H9 (cell line): ENCODE results near the gene TYK2. TPM values are rescaled to one million over a fixed set of nuclear protein-coding genes. Genes with fewer than 3 reads are reported as not detected.

ENCODE experiments used
- DNase-seq: peaks from one replicate; pipeline ENCODE4 v3.0.0-alpha.2; 2017
- H2AFZ ChIP-seq: one replicate; pipeline ENCODE4 v1.6.1; 2013; ENCODE audit warnings: mild to moderate bottlenecking, low read length, control low read depth, moderate library complexity
- H2AK5ac ChIP-seq: 2 replicates; pipeline ENCODE4 v1.6.1; 2013; ENCODE audit warnings: low read length, control low read depth, mixed read lengths; ENCODE audit not compliant: insufficient read length
- H2BK120ac ChIP-seq: one replicate; pipeline ENCODE4 v1.6.1; 2013; ENCODE audit warnings: low read depth, mild to moderate bottlenecking, low read length, control low read depth, inconsistent platforms; ENCODE audit not compliant: poor library complexity, severe bottlenecking
- H2BK12ac ChIP-seq: 2 replicates; pipeline ENCODE4 v1.6.1; 2013; ENCODE audit warnings: low read length, control low read depth, mixed read lengths, low read depth; ENCODE audit not compliant: insufficient read length
- H2BK15ac ChIP-seq: 2 replicates; pipeline ENCODE4 v1.6.1; 2013; ENCODE audit warnings: low read depth, low read length, control low read depth
- H2BK20ac ChIP-seq: one replicate; pipeline ENCODE4 v1.6.1; 2013; ENCODE audit warnings: low read depth, mild to moderate bottlenecking, low read length, control low read depth, inconsistent platforms; ENCODE audit not compliant: poor library complexity, severe bottlenecking
- H2BK5ac ChIP-seq: 2 replicates; pipeline ENCODE4 v1.6.1; 2013; ENCODE audit warnings: low read length, control low read depth, mixed read lengths; ENCODE audit not compliant: insufficient read length
- H3K14ac ChIP-seq: 2 replicates; pipeline ENCODE4 v1.6.1; 2013; ENCODE audit warnings: low read length, control low read depth; ENCODE audit not compliant: insufficient read depth
- H3K18ac ChIP-seq: 2 replicates; pipeline ENCODE4 v1.6.1; 2013; ENCODE audit warnings: low read depth, mild to moderate bottlenecking, mixed read lengths, low read length, control low read depth; ENCODE audit not compliant: insufficient read length
- H3K23ac ChIP-seq: 2 replicates; pipeline ENCODE4 v1.6.1; 2013; ENCODE audit warnings: low read length, control low read depth, mixed read lengths, low read depth; ENCODE audit not compliant: insufficient read length
- H3K23me2 ChIP-seq: 2 replicates; pipeline ENCODE4 v1.6.1; 2013; ENCODE audit warnings: low read depth, mild to moderate bottlenecking, mixed read lengths, low read length, control low read depth; ENCODE audit not compliant: insufficient read length, poor library complexity, severe bottlenecking
- H3K27ac ChIP-seq: 2 replicates; pipeline ENCODE4 v1.5.1; 2013; ENCODE audit warnings: low read length, control low read depth, mixed read lengths, low read depth; ENCODE audit not compliant: insufficient read length
- H3K27me3 ChIP-seq: 2 replicates; pipeline ENCODE4 v1.6.1; 2013; ENCODE audit warnings: low read length, control low read depth, inconsistent platforms; ENCODE audit not compliant: insufficient read depth
- H3K4ac ChIP-seq: 2 replicates; pipeline ENCODE4 v1.6.1; 2013; ENCODE audit warnings: low read depth, mild to moderate bottlenecking, control low read depth, inconsistent platforms, low read length, moderate library complexity
- H3K4me1 ChIP-seq: 2 replicates; pipeline ENCODE4 v1.6.1; 2013; ENCODE audit warnings: low read length, control low read depth, inconsistent platforms; ENCODE audit not compliant: insufficient read depth
- H3K4me2 ChIP-seq: 2 replicates; pipeline ENCODE4 v1.6.1; 2013; ENCODE audit warnings: low read length, control low read depth, mixed read lengths; ENCODE audit not compliant: insufficient read length, insufficient read depth
- H3K56ac ChIP-seq: 2 replicates; pipeline ENCODE4 v1.6.1; 2013; ENCODE audit warnings: low read depth, mild to moderate bottlenecking, mixed read lengths, low read length, control low read depth; ENCODE audit not compliant: insufficient read length
- H3K79me1 ChIP-seq: 2 replicates; pipeline ENCODE4 v1.6.1; 2013; ENCODE audit warnings: low read depth, mild to moderate bottlenecking, moderate library complexity, low read length, control low read depth, inconsistent platforms; ENCODE audit not compliant: insufficient read depth, poor library complexity, severe bottlenecking
- H3K79me2 ChIP-seq: 2 replicates; pipeline ENCODE4 v1.6.1; 2013; ENCODE audit warnings: low read length, control low read depth, inconsistent platforms; ENCODE audit not compliant: insufficient read depth
- H3K9ac ChIP-seq: 2 replicates; pipeline ENCODE4 v1.6.1; 2013; ENCODE audit warnings: low read length, control low read depth, mixed read lengths; ENCODE audit not compliant: insufficient read length; ENCODE audit errors: extremely low read depth
- H3K9me3 ChIP-seq: one replicate; pipeline ENCODE4 v1.6.1; 2013; ENCODE audit warnings: low read depth, low read length, inconsistent platforms; ENCODE audit not compliant: control insufficient read depth
- H3T11ph ChIP-seq: one replicate; pipeline ENCODE4 v1.6.1; 2013; ENCODE audit warnings: mild to moderate bottlenecking, low read length, control low read depth, inconsistent platforms
- H4K20me1 ChIP-seq: one replicate; pipeline ENCODE4 v1.6.1; 2013; ENCODE audit not compliant: control insufficient read depth, insufficient read length, insufficient read depth
- H4K5ac ChIP-seq: 2 replicates; pipeline ENCODE4 v1.6.1; 2013; ENCODE audit warnings: low read depth, mild to moderate bottlenecking, mixed read lengths, low read length, control low read depth; ENCODE audit not compliant: insufficient read length
- H4K8ac ChIP-seq: replicated peaks from 2 replicates; pipeline ENCODE4 v1.6.1; 2013; ENCODE audit warnings: low read length, control low read depth, mixed read lengths, low read depth; ENCODE audit not compliant: insufficient read length
- H4K91ac ChIP-seq: 2 replicates; pipeline ENCODE4 v1.6.1; 2013; ENCODE audit warnings: low read depth, mild to moderate bottlenecking, moderate library complexity, mixed read lengths, low read length, control low read depth; ENCODE audit not compliant: insufficient read length
- H3K27ac Mint-ChIP-seq, 3 experiments: 2 replicates in 2 of 3; 3 replicates in 1 of 3; pipeline ENCODE4 v1.8.0; 2020 to 2021; ENCODE audit warnings: mixed read lengths in 3 of 3, mild to moderate bottlenecking in 1 of 3, moderate library complexity in 1 of 3
- H3K27me3 Mint-ChIP-seq: 2 replicates; pipeline ENCODE4 v1.8.0; 2021; ENCODE audit warnings: low read depth, mild to moderate bottlenecking, moderate library complexity, mixed read lengths
- H3K36me3 Mint-ChIP-seq, 3 experiments: 2 replicates in 2 of 3; 3 replicates in 1 of 3; pipeline ENCODE4 v1.8.0; 2020 to 2021; ENCODE audit warnings: low read depth in 3 of 3, mixed read lengths in 3 of 3; ENCODE audit not compliant: insufficient read depth in 1 of 3
- H3K4me1 Mint-ChIP-seq, 2 experiments: 2 replicates each; pipeline ENCODE4 v1.8.0; 2020; ENCODE audit warnings: mixed read lengths in 2 of 2
- H3K4me3 Mint-ChIP-seq, 2 experiments: 2 replicates in 1 of 2; 3 replicates in 1 of 2; pipeline ENCODE4 v1.8.0; 2020 to 2021; ENCODE audit warnings: mild to moderate bottlenecking in 2 of 2, mixed read lengths in 2 of 2, moderate library complexity in 1 of 2
- H3K9me3 Mint-ChIP-seq, 2 experiments: 2 replicates in 1 of 2; 3 replicates in 1 of 2; pipeline ENCODE4 v1.8.0; 2020; ENCODE audit warnings: mild to moderate bottlenecking in 2 of 2, mixed read lengths in 2 of 2, moderate library complexity in 1 of 2
- CTCF ChIP-seq: fragments of 200-600 bp; sonication (generic); conservative IDR thresholded peaks from 3 replicates; pipeline ENCODE4 v1.8.0; 2021; ENCODE audit warnings: antibody characterized with exemption, mild to moderate bottlenecking
- WGBS: extraction: QIAGEN DNeasy Blood & Tissue Kit; methylation state at CpG from one replicate; pipeline ENCODE4 v1.1.7; 2013; ENCODE audit warnings: missing lambda C conversion rate, low lambda C conversion rate, mixed read lengths; ENCODE audit not compliant: insufficient read length; ENCODE audit errors: extremely low coverage; 5-methylcytosine and 5-hydroxymethylcytosine counted together
- total RNA-seq: library from RNA; stranded (reverse); gene quantifications from 2 replicates; pipeline ENCODE4 v1.2.1, GENCODE V29; 2021

The TYK2 gene
- total RNA-seq, 1 experiment from 2014 or later = 61.4 TPM

- Histone ChIP-seq H4K8ac (no peak overlapping the region), H3K27me3 (no peaks in the 10 kb centered on the region), H2BK120ac (no peak overlapping the region), H3K79me1 (peaks cover 4% of the 10 kb centered on the region), H3K4me1 (no peaks in the 10 kb centered on the region), H2BK5ac (no peak overlapping the region), H4K91ac (no peak overlapping the region), H4K20me1 (no peaks in the 10 kb centered on the region), H2AFZ (no peak overlapping the region), H2AK5ac (no peak overlapping the region), H4K5ac (no peak overlapping the region), H3K18ac (no peak overlapping the region), H3T11ph (no peak overlapping the region), H3K23ac (no peak overlapping the region), H3K4ac (no peak overlapping the region), H3K23me2 (peaks cover 6% of the 10 kb centered on the region), H2BK12ac (no peak overlapping the region), H3K9me3 (no peaks in the 10 kb centered on the region), H2BK15ac (no peak overlapping the region), H2BK20ac (no peak overlapping the region), H3K9ac (no peak overlapping the region), H3K14ac (no peak overlapping the region), H3K56ac (no peak overlapping the region), H3K27ac (no peak overlapping the region), H3K79me2 (peaks cover 7% of the 10 kb centered on the region; the same call in 1 of the 2 replicates), H3K4me2 (no peak overlapping the region)
- DNase-seq = no peak
- H3K4me3 Mint-ChIP-seq = no peak overlapping the region
- H3K4me1 Mint-ChIP-seq = peaks cover 7% of the 10 kb centered on the region in 2 experiments
- no peaks in the 10 kb centered on the region; a peak in 1 of 5 replicates for H3K9me3 Mint-ChIP-seq
- TF ChIP-seq CTCF = no peak
- H3K27me3 Mint-ChIP-seq = no peaks in the 10 kb centered on the region
- H3K36me3 Mint-ChIP-seq = peaks cover 19 to 70% (median 61%) of the 10 kb centered on the region in 3 experiments; a peak in 6 of 7 replicates
- H3K27ac Mint-ChIP-seq = 0 out of 7 replicates have a peak overlapping the region, but pooled peaks of 1 of the 3 experiments have one; percentile 77
- no CpG with 5 or more reads among the region's 7 CpGs for WGBS
Observed at GRCh38 chr19:10327793-10328192, 52.6 kb downstream of the TYK2 start.
